HG03095 (cell line): ENCODE measurements around the gene TSPY2.
"Not testable (repeated sequence)": the region's sequence is repeated elsewhere in the genome, so short reads cannot be mapped to it uniquely, and the experiment has no call there.

Experiments
- ATAC-seq: cut with Tn5 transposase; IDR thresholded peaks from one replicate; pipeline ENCODE4 v1.9.1; 2021; ENCODE audit warnings: moderate library complexity; ENCODE audit not compliant: unreplicated experiment

TSPY2 gene

GRCh38 chrY:6245923-6246322 is at the start of gene TSPY2:
Gene TSPY2 (plus strand): TSS chrY:6246223. CDS start chrY:6246269, 46 bp downstream.
- not testable (repeated sequence) for ATAC-seq

GRCh38 chrY:6209565-6209964 is 36.5 kb upstream of the TSPY2 start:
- ATAC-seq, result not testable (repeated sequence)

GRCh38 chrY:6217045-6217444 is 29.0 kb upstream of the TSPY2 start:
- ATAC-seq, result not testable (repeated sequence)

- ATAC-seq, result not testable (repeated sequence)
These were observed 23.8 kb downstream of the TSPY2 start for GRCh38 chrY:6269839-6270238.
